HG02885 (cell line): ENCODE results near the gene IRF2BP2.

Experiments
- ATAC-seq: cut with Tn5 transposase; IDR thresholded peaks from one replicate; pipeline ENCODE4 v1.9.1; 2021; ENCODE audit warnings: mild to moderate bottlenecking; ENCODE audit not compliant: unreplicated experiment, poor library complexity

The IRF2BP2 gene

DNA sequence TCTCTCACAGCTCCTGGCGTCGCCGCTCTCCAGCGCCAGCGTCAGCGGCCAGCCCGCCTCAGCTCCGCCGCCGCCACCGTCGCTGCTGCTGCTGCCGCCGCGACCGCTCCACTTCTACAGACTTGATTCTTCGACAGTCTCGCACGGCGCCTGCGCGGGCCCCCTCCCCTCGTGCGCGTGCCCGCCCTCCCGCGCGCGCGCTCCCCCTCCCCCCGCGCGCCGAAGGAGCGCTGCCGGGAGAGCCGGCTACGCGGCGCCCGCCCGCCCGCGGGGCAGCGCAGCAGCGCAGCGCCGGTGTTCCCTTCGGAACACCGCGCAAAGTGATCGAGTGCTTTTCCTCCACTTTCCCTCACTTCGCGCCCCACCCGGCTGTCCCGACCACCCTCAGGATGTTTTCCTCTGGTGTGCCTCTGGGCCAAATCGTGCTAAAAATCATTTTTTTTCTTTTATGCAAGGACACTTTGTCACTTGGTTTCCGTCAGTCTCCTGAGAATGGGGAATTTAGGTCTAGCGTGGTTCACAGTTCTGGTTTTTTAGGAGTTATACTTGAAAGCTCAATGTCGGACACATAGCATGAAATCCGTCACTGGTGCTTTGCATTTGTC, at the start of gene IRF2BP2:
TSS of gene IRF2BP2 (minus strand) at position 118 of the 605 bp plus-strand sequence. CDS start 684 bp downstream, outside the sequence.
- ATAC-seq: peak; percentile 24

DNA sequence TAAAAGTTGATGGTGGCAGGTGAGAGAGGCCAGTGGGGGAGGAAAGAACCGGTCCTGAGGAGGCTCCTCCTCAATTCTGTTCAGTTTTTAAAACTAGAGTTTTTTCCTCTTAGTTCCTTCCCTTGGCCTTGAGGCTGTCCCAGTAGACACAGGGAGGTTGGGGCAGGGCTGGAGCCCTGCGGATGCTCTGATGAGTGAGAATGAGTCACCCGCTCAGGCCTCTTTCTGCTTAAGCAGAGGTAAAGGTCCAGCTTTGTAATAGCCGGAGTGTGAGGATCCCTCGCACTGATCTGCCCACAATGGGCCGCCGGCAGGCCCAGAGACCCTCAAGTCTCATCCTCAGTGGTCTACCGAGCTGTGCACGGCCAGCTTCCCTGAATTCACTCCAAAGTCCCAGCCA, 49.6 kb upstream of the IRF2BP2 start:
- ATAC-seq: no peak

DNA sequence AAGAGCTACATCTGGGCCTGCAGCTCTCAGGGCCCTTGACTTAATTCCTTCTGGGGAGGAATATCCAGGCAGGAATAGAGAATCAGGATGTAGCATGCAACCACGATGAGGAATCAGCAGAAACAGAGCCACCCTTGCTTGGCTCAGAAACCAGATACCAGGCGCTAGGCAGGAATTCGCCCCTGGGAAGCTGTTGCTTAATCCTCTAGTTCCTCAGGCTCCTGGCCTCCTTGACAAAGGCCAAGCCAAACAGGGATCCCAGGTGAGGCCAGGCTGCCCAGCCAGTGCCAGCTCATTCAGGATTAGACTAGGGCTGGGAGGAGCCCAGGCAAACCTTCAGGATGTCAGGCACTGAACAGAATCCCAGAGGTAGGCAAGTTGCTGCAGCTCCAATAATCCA, 48.2 kb upstream of the IRF2BP2 start:
- ATAC-seq: no peak

DNA sequence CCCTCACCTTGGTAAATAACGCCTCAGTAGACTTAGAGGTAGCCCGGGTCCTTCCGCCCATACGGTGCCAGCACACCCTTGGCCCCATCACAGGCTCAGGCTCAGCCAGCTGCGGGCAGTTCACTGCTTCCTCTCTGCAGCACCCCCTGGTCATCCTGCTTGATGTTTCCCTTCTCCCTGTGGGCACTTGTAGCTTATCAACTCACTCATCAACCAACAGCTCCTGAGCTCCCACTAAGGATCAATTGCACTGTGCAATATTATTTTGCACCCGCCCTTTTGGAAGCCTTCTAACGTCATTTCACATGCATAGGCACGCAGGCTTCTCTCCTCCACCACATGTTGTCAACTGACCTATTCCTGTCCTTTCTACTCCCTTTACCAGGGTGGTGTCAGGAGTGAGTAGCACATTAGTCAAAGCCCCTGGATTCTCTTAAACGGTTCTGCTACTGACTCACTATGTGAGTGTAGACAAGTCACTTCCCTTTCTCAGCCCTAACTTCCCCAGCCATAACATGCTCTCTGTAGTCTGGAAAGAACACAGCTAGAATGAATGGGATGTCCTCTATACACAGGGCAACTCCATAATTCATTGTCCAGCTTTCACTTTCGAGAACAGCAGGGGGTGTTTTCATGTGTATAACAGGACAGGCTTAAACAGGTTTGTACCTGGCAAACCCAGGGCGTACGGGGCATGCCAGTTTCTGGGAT, 47.1 kb upstream of the IRF2BP2 start:
- ATAC-seq: peak; percentile 54

DNA sequence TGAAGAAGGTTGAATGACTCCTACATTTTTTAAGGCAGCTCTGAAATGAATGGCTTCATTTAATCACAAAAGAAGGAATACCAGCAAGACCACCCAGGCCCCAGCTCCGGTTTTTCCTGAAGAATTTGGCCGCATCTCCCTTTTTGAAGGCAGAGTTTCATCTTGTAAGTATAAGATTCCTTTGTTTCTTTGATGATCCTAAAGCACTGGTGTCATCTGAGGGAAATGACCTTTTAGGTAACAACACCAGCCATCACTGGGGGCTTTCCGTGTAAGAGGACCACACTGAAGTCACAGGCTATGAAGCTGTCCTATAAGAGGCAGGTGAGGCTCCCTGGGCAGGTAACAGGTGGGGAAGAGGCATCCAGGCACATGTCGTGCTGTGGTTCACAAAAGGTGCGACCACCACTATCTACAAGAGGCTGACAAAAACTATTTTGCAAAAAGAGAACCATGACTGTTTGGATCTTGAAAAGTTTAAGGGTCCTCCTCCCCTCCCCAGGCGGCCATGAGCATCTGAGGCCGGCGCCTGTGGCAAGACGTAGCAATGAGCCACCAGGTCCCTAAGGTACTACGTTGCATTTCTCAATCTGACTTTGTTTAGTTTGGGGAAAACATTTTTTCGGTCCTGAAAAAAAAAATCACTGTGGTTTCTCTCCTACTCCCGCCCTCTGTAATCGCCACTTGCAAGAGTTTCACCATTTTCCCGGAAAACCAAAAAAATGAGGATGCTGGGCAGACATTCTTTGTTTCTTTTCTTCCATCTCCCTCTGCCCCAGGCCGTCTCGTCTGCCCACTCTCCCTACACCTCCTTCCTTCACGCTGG, 46.3 kb upstream of the IRF2BP2 start:
- ATAC-seq: no peak

DNA sequence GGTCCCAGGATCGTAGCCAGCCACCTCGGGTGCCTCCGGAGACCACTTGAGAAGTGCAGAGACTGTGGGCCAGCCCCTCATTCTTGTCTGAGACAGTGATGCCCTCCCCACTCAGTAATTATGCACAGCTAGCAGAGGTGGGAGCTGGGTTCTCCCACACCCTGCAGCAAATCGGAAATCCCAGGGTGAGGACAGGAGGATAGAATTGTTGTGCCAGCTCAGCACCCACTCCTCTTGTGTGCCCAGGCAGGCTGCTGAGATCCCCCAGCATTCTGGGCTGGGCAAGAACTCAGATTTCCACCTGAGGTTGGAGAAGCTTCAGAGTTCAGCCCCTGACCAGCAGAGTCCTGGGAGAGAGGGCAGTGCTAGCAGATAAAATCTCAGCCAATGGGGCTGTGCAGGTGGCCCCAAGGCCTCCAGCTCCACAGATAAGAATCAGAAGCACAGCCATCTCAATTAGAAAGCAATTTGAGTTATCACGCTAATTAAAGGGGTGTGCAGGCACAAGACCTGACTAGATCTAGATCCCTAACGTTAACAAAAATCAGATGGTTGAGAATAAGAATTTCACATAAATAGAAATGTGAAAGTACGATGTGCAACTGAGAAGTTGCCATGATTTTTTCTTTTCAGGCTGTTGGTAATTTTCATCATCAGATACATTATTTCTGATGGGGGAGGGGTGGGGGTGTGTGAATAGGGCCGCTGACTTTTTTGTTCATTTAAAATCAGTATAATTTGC, 45.5 kb upstream of the IRF2BP2 start:
- ATAC-seq: no peak

DNA sequence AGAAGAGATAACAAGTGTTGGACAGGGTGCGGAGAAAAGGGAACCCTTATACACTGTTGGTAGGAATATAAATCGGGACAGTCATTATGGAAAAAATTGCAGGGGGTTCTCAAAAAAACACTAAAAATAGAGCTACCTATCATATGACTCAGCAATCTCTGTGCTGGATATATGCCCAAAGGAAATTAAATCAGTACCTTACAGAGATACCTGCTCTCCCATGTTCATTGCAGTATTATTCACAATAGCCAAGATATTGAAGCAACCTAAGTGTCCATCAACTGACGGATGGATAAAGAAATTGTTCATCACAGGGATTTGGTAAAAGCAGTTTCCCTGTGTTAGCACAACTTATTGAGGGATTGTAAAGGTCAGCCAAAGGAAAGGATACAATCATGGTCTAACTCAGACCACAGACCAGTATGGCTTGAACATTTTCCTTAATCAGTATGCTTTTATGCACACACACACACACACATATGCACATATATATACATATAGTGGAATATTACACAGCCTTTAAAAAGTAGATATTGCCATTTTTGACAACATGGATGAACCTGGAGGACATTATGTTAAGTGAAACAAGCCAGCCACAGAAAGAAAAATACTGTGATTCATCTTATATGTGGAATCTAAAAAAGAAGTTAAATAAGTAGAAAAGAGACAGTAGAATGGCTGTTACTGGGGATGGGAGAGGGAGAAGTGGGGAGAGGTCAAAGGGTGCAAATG, 44.2 kb upstream of the IRF2BP2 start:
- ATAC-seq: no peak

DNA sequence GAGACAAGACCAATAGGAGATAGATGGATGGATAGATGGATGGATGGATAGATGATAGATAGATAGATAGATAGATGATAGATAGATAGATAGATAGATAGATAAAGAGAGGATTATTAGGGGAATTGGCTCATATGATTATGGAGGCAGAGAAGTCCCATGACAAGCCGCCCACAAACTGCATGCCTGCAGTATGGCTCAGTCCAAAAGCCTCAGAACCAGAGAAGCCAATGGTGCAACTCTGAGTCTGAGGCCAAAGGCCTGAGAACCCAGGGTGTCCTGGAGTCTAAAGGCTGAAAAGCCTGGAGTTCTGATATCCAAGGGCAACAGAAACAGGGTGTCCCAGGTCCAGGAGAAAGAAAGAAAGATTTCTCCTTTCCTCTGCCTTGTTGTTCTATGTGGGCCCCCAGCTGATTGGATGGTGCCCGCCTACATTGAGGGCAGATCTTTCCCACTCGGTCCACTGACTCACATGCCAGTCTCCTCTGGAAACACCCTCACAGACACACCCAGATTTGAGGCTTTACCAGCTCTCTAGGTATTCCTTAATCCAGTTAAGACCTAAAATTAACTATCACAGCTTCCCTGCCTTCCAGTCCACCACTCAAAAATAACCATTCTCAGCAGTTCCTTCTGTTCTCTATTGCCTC, 39.6 kb upstream of the IRF2BP2 start:
- ATAC-seq: no peak

DNA sequence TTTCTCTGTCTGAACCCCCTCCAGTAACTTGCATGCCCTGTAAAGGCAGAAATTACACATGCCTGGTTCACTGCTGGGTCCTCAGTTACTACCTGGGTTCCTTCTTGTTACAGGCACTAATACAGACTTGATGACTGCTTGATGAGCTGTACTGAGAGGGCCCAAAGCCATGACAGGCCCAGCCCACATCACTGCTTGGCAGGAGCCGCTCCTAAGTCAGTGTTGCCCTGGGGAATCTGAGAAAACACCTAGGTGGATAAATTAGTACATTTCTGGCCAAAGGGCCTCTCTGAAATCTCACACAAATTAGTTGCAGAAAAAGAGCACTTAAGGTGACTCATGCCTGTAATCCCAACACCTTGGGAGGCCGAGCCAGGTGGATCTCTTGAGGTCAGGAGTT, 37.8 kb upstream of the IRF2BP2 start:
- ATAC-seq: no peak

DNA sequence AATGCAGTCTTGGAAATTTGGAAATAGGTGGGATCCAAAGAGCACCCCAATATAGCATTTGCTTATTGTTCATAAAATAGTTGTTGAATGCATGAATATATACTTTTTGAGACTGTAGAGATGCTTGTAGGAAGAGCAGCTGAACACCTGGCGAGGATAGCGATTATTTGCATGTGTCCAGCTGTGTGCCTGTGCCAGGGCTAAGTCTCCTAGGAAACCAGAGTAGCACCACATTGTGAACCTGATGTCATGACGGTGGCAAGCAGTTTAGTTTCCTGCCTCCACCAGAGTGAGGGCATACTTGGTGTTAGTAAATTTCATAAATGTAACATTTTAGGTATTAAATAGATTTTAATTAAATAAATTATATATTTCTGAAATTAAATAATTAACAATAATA, 37.3 kb upstream of the IRF2BP2 start:
- no peak for ATAC-seq

DNA sequence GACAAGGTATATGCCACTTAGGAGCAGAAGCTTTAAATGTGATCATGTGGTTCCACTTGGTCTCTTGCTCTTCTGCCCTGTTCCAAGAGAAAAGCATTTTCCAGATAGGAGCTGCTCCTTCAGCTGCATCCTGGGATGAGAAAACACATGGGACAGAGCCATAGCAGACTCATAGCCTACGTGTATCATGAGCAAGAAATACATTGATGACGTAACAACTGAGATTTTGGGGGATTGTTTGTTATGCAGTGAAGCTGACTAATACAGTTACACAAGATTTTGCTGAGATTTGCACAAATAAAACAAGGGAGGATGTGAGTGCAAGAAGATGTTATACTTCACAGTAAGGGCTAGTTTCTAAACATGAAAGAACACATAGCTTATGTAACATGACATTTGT, 36.0 kb upstream of the IRF2BP2 start:
- ATAC-seq: no peak

DNA sequence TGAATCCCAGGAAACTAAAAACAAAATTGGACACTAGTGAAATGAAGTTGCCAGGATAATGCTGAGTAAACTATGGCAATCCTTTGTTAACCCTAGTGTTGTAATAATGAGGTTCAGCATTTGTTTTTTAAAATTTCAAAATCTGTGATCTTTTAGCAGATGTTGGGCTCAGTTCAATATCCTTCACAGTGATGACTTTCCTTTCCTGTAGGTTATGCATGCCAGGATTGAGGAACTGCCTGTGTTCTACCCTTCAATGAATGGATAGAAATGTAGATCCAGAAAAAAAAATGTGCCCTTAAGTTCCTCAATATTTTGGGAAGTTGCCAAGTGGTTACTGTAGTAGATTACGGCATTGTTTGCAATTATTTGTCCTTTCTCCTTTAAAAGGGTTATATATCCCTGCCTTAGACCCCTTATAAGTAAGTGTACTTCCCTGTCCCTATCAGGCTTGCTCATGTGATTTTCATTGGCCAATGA, 35.5 kb upstream of the IRF2BP2 start:
- ATAC-seq: no peak

DNA sequence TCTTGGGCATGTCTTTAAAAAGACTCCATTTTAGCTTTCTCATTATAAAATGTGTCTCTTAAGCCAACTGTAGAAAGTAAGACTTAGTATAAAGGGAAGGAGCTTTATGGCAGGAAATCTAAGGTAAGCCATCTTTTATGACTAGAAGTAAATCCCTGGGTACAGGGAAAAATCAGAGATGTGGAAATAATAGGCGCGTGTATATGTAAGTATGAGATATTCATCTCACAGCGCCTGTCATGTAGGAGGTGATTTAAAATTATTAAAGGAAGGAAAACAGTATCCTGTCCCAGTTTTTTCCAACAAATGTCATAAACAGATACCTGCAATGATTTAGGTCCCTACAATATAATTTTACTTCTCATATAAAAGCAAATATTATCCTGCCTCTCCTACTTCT, 35.0 kb upstream of the IRF2BP2 start:
- ATAC-seq: no peak

DNA sequence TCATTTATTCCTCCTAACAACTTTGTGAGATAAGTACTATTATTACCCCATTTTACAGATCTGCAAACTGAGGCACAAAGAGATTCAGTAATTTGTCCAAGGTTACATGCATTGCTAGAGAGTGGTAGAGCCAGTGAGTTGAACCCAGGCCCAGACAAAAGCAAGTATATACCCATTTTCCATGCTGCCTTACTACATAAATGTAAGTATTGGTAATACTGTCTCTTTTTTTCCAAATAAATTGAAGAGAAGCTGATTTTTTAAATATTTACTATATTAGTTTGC, 33.8 kb upstream of the IRF2BP2 start:
- no peak for ATAC-seq

DNA sequence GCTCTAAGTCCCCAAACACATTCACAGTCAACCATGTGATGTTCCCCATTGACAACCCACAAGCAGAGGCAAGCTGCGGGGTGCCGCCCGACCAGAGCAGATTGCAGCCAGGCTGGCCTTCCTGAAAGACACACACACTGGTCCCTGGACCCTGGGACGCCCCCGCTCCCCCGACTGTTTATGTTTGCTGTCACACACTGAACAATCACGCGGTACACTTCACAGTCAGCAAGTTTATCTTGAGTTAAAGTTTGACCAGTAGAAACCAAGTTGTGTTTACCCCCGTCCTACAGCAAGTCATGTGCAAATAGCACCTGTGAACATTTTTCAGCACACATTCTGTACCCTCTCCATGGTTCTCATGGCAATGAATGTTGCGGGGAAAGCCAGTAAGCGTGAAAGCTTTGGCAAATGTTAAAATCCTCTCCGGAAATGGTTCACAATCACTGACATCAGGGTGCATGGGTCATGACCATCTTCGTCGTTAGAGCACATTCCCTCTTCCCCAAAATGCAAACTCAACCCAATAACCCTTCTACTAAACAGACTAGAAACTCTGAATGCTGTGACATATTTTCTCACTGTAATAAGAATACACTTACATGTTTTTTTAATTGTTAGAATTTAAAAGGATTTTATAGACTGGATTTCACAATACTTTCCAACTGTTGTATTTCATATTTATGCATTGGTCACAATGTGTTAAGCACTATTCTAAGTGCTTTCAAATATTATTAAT, 33.3 kb upstream of the IRF2BP2 start:
- ATAC-seq: no peak

DNA sequence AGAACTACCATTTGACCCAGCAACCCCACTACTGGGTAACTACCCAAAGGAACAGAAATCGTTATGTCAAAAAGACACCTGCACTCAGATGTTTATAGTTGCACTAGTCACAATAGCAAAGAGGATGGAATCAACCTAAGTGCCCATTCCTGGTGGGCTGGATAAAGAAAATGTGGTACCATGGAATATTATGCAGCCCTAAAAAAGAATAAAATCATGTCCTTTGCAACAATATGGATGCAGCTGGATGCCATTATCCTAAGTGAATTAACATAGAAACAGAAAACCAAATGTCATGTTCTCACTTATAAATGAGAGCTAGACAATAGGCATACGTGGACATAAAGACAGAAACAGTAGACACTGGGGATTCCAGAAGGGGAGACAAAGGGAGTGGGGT, 32.5 kb upstream of the IRF2BP2 start:
- ATAC-seq: no peak

DNA sequence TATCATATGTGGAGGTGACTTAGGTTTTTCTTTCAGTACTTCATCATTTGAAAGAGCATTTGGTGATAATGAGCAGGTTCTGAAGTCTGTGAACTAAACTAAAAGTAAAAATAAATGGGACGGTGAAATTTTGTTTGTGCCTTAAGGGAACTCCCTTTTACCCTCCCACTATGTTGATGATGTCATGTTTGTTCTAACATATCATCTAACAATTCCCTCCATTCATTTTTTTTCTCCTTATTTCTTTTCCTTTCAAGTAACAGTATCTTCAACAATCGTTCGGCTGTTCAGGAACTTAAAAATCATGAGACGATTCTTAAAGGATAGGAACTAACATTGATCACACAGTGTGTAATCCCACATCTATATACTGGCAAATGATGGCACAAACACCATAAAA, 30.0 kb upstream of the IRF2BP2 start:
- ATAC-seq: no peak

DNA sequence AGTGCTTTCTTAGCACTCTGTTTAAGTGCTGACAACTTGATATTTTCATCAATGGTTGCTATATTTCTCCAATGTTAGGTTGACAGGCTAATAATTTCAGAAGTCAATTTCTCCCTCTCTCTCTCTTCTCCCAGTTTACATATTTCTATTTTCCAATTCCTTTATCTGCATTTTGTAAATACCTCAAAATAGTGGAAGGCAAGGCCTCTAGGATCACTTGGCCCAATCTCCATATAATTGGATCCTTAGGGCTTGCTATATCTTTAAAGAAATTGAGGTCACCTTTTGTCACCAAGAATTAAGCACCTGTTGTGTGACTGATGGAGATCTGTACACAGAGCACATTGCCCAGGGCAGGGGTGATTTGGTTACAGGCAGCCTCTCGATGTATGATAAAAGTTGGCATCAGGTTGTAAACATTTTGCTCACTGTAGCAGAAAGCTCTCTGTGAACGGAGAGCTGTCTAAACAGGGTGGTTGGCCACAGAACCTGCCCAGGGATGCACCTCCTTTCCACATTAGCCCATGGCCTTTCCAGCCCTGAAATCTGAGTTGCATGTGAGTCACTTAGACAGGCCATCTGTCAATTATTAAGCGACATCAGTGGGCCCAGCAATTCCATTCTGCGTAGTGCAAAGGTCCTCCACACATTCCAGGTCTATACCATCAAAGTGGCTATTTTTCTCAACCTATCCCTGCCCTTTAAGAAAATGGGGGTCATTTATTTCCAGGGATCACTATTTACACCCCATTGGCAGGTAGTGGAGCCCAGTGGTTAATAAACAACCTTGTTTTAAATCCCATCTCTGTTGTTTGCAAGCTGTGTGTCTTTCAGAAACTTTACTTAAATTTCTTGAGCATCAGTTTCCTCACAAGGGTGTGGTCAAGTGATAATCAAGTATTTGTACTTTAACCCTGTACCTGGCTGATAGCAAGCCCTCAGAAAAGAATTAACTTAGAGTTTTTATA, 29.1 kb upstream of the IRF2BP2 start:
- ATAC-seq: no peak
